PC-3 (cell line): Measurements from ENCODE around the gene ST6GALNAC4.

Source experiments
- EZH2 ChIP-seq: fragments of 300-600 bp; sonication (generic); IDR thresholded peaks from one replicate; pipeline ENCODE4 v1.6.1; 2017; ENCODE audit warnings: antibody characterized with exemption, mild to moderate bottlenecking, low read length; ENCODE audit not compliant: unreplicated experiment
- TF ChIP-seq, protein P1 (sequence below): fragments of 300-600 bp; sonication (generic); conservative IDR thresholded peaks from 2 replicates; pipeline ENCODE4 v1.5.1; 2017; ENCODE audit warnings: antibody characterized with exemption, low read depth, mild to moderate bottlenecking, low read length

DNA sequence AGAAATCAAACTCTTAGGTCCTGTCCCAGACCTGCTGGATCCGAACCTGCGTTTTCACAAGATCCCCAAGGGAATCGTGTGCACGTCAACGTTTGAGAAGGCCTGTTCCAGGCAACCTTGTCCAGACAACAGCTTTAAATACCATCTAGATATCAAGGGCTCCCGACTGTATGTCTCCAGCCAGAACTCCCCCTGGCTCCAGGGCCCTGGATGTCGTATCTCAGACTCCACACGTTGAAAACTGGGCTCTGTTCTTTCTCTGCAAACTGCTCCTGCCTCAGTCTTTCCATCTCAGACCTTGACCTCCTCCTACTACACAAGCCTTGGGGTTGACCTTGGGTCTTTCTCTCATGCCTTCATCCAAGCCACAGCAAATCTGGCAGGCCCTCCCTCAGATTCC is 56.6 kb downstream of the ST6GALNAC4 start:
- TF ChIP-seq, protein P1, sequence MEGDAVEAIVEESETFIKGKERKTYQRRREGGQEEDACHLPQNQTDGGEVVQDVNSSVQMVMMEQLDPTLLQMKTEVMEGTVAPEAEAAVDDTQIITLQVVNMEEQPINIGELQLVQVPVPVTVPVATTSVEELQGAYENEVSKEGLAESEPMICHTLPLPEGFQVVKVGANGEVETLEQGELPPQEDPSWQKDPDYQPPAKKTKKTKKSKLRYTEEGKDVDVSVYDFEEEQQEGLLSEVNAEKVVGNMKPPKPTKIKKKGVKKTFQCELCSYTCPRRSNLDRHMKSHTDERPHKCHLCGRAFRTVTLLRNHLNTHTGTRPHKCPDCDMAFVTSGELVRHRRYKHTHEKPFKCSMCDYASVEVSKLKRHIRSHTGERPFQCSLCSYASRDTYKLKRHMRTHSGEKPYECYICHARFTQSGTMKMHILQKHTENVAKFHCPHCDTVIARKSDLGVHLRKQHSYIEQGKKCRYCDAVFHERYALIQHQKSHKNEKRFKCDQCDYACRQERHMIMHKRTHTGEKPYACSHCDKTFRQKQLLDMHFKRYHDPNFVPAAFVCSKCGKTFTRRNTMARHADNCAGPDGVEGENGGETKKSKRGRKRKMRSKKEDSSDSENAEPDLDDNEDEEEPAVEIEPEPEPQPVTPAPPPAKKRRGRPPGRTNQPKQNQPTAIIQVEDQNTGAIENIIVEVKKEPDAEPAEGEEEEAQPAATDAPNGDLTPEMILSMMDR, result no peak
- no peak for TF ChIP-seq EZH2
